GM06990 (cell line): ENCODE measurements around the gene FEN1.
A peak's percentile ranks its signal among the peaks of the same experiment; 100 is the strongest.

Source experiments
- DNase-seq: peaks from one replicate; pipeline ENCODE4 v3.0.0-alpha.2; 2011; ENCODE audit not compliant: insufficient read length; ENCODE audit errors: extremely low read depth
- H3K27me3 ChIP-seq: replicated peaks from 2 replicates; pipeline ENCODE4 v1.6.0; 2011; ENCODE audit warnings: low read length; ENCODE audit not compliant: control insufficient read depth, insufficient read depth
- H3K36me3 ChIP-seq: 2 replicates; pipeline ENCODE4 v1.5.1; 2011; ENCODE audit warnings: low read length; ENCODE audit not compliant: control insufficient read depth, insufficient read depth
- H3K4me3 ChIP-seq: replicated peaks from 2 replicates; pipeline ENCODE4 v1.5.1; 2011; ENCODE audit warnings: low read depth, mild to moderate bottlenecking, control low read depth, low read length
- CTCF ChIP-seq: IDR thresholded peaks from 2 replicates; pipeline ENCODE4 v1.5.1; 2011; ENCODE audit warnings: low read length, control low read depth, mild to moderate bottlenecking, inconsistent platforms; ENCODE audit not compliant: insufficient read depth, poor library complexity, severe bottlenecking

Gene FEN1

GRCh38 chr11:61756147-61756451, 36.6 kb upstream of the FEN1 start:
- H3K4me3 ChIP-seq = no peak overlapping the region
- TF ChIP-seq CTCF = no peak
- H3K27me3 ChIP-seq = peaks cover 2% of the 10 kb centered on the region
- DNase-seq = no peak
- no peaks in the 10 kb centered on the region for H3K36me3 ChIP-seq

GRCh38 chr11:61756452-61757212, 36.1 kb upstream of the FEN1 start:
- Histone ChIP-seq H3K27me3 (peaks cover 2% of the 10 kb centered on the region), H3K4me3 (no peak overlapping the region), H3K36me3 (no peaks in the 10 kb centered on the region)
- TF ChIP-seq CTCF = no peak
- DNase-seq = peak; percentile 78

- no peak for DNase-seq
- no peak for TF ChIP-seq CTCF
- no peak overlapping the region for H3K4me3 ChIP-seq
- H3K27me3 ChIP-seq = no peaks in the 10 kb centered on the region; the same call in 1 of the 2 replicates
- H3K36me3 ChIP-seq = no peaks in the 10 kb centered on the region
Observed at GRCh38 chr11:61757213-61757862, 35.4 kb upstream of the FEN1 start.

- DNase-seq = no peak
- H3K27me3 ChIP-seq = no peaks in the 10 kb centered on the region
- no peak for TF ChIP-seq CTCF
Observed at GRCh38 chr11:61760946-61761345, 31.8 kb upstream of the FEN1 start.

GRCh38 chr11:61761440-61762222, 31.1 kb upstream of the FEN1 start:
- no peaks in the 10 kb centered on the region for H3K27me3 ChIP-seq
- H3K4me3 ChIP-seq = no peak overlapping the region
- no peak for DNase-seq
- no peak for TF ChIP-seq CTCF
- no peaks in the 10 kb centered on the region for H3K36me3 ChIP-seq

More at GRCh38 chr11:61760946-61761345, 31.8 kb upstream of the FEN1 start:
- no peaks in the 10 kb centered on the region for H3K36me3 ChIP-seq
- H3K4me3 ChIP-seq = no peak overlapping the region
